Erythroblast (primary cell): Measurements from ENCODE around the gene UNC45A.

ENCODE experiments used
- GATA1 ChIP-seq: IDR thresholded peaks from 2 replicates; pipeline ENCODE4 v1.6.1; 2011; ENCODE audit warnings: low read depth, mild to moderate bottlenecking, control low read depth, low read length, moderate library complexity
- POLR2A ChIP-seq: IDR thresholded peaks from 2 replicates; pipeline ENCODE4 v1.6.1; 2011; ENCODE audit warnings: mild to moderate bottlenecking, low read length

DNA sequence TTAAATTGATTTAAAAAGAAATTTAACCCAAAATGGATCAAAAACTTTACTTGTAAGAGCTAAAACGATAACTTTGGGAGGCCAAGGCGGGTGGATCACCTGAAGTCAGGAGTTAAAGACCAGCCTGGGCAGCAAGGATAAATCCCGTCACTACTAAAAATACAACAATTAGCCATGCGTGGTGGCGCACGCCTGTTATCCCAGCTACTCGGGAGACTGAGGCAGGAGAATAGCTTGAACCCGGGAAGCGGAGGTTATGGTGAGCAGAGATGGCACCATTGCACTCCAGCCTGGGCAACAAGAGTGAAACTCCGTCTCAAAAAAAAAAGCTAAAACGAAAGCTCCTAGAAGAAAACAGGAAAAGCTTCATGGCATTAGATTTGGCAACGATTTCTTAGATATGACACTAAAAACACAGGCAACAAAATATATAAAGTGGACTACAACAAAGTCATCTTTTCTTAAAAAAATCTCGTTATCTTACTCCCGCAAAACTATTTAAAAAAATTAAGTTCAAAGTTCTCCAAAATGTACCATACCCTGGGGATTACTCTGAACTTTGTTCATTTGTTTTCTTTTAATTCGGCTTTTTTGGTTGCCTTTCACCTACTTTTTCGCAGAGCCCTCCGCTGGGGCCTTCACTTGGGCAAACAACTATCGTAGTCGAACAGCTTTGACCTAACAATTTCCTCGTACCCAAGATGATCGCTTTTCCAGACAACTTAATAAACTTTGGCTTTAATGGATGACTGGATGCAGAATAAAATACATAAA is 5.7 kb upstream of the UNC45A start:
- TF ChIP-seq POLR2A: no peak
- no peak for TF ChIP-seq GATA1
